Measurements from ENCODE around the gene RAD51D.

Gene RAD51D

GRCh38 chr17:35138218-35138617 is 18.6 kb upstream of the RAD51D start:
- DNase-seq (ENCODE audit: low spot score) = no peak
- no peak for TF ChIP-seq CTCF (IDR thresholded peaks at IDR 0.05; ENCODE audit: extremely low read depth, missing control alignments)

GRCh38 chr17:35135322-35135721 is 15.7 kb upstream of the RAD51D start:
- no peak for DNase-seq (ENCODE audit: low spot score)
- no peak for TF ChIP-seq CTCF (IDR thresholded peaks at IDR 0.05; ENCODE audit: extremely low read depth, missing control alignments)

- DNase-seq (ENCODE audit: low spot score) = no peak
- TF ChIP-seq CTCF (IDR thresholded peaks at IDR 0.05; ENCODE audit: extremely low read depth, missing control alignments) = no peak
Measured at GRCh38 chr17:35132816-35133550, 13.3 kb upstream of the RAD51D start.

GRCh38 chr17:35132099-35132498 is 12.4 kb upstream of the RAD51D start:
- no peak for TF ChIP-seq CTCF (IDR thresholded peaks at IDR 0.05; ENCODE audit: extremely low read depth, missing control alignments)
- no peak for DNase-seq (ENCODE audit: low spot score)

- no peak for TF ChIP-seq CTCF (IDR thresholded peaks at IDR 0.05; ENCODE audit: extremely low read depth, missing control alignments)
- no peak for DNase-seq (ENCODE audit: low spot score)
Measured at GRCh38 chr17:35130392-35130791, 10.7 kb upstream of the RAD51D start.

- no peak for DNase-seq (ENCODE audit: low spot score)
- no peak for TF ChIP-seq CTCF (IDR thresholded peaks at IDR 0.05; ENCODE audit: extremely low read depth, missing control alignments)
Measured at GRCh38 chr17:35129973-35130351, 10.3 kb upstream of the RAD51D start.

GRCh38 chr17:35129154-35129972 is 9.7 kb upstream of the RAD51D start:
- DNase-seq (ENCODE audit: low spot score) = no peak
- no peak for TF ChIP-seq CTCF (IDR thresholded peaks at IDR 0.05; ENCODE audit: extremely low read depth, missing control alignments)
